GM12891 (cell line): Measurements from ENCODE around the gene FOXD1.

Experiments used
- POLR2A ChIP-seq: IDR thresholded peaks from 2 replicates; pipeline ENCODE4 v1.6.1; 2011; ENCODE audit warnings: low read depth, low read length, control low read depth
- POLR2AphosphoS5 ChIP-seq: IDR thresholded peaks from 2 replicates; pipeline ENCODE4 v1.6.1; 2011; ENCODE audit warnings: low read depth, low read length, control low read depth
- SPI1 ChIP-seq: IDR thresholded peaks from 2 replicates; pipeline ENCODE4 v1.6.1; 2011; ENCODE audit warnings: low read depth, low read length, control low read depth
- TAF1 ChIP-seq: IDR thresholded peaks from 2 replicates; pipeline ENCODE4 v1.6.1; 2011; ENCODE audit warnings: low read depth, low read length, control low read depth

GRCh38 chr5:73483676-73484075 lies 35.1 kb upstream of the FOXD1 start:
- no peak for TF ChIP-seq TAF1
- TF ChIP-seq POLR2A: no peak
- TF ChIP-seq POLR2AphosphoS5: no peak
- no peak for TF ChIP-seq SPI1
